T follicular helper cell (primary cell): ENCODE measurements around the gene SELENOM.
"Not testable (repeated sequence)": the region's sequence is repeated elsewhere in the genome, so short reads cannot be mapped to it uniquely, and the experiment has no call there.

ENCODE experiments used
- DNase-seq: peaks from one replicate; pipeline ENCODE4 v3.0.0-alpha.2; 2020; ENCODE audit warnings: low read depth

The SELENOM gene

GRCh38 chr22:31078389-31078788, 29.0 kb downstream of the SELENOM start:
- not testable (repeated sequence) for DNase-seq

- no peak for DNase-seq
Observed at GRCh38 chr22:31077681-31078080, 29.7 kb downstream of the SELENOM start.

DNA sequence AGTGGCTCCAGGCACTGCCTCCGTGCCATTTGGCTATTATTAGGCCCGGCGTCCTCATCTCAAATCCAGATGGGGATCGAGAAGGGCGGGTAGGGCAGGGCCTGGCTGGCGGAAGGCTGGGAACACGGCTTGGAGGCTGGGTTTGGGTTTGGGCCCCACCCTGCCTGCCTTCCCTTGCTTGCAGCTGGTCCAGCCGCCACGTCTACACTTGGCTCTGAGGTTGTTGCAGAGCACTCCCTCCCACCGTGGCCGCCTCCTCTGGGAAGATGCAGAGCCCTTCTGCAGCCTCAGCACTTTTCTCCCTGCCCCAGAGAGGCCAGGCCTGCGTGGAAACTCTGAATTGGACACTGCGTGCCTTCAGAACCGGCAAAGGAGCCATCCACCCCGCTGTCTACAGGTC, 31.4 kb downstream of the SELENOM start:
- DNase-seq, result no peak

DNA sequence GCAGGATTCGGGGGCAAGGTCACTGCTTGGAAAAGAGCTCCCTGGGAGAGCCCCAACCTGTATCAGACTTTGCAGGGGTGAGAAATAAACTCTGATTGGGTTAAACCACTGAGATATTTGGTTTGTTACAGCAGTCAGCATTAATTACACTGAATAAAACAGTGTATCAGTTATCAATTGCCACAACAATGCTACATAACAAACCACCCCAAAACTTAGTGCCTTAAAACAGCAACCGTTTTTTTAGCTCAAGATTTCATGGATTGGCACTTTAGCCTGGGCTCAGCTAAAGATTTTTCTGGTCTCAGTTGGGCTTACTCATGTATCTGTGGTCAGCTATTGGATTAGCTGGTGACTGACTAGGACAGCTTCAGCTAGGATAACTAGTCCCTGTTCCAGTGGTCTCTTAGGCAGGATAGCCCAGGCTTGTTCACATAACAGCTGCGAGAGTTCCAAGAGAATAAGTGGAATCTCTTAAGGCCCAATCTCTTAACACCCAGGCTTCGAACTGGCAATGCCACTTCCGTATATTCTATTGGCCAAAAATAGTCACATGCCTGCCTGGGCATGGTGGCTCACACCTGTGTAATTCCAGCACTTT, 33.7 kb downstream of the SELENOM start:
- DNase-seq, result not testable (repeated sequence)

GRCh38 chr22:31073125-31073524, 34.2 kb downstream of the SELENOM start:
- not testable (repeated sequence) for DNase-seq

DNA sequence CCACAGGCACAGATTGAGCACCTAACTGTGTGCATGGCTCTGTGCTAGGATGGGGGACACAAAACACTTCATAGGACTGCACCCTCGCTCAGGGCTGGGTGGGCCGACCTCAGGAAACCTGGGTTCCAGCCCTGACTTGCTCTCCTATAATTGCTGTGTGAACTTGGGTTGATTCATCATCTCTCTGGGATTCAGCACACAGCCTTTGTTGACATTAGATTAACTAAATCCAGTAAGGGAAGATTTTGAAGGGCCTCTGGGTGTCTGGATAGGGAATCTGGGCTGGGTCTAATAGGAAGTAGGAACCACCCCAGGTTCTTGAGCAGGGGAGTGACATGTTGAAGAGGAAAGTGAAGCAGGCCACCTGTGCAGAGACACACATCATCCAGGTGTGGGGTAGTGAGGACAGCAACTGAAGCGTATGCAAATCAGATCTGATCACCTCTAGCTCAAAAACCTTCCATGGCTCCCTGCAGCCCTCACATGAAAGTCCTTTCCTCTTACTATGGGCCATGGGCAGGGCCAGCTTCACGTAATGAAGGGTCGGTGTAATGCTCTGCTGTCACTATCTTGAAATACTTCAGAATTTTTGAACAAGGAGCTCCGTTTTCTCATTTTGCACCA, 37.6 kb downstream of the SELENOM start:
- DNase-seq, result not testable (repeated sequence)

DNA sequence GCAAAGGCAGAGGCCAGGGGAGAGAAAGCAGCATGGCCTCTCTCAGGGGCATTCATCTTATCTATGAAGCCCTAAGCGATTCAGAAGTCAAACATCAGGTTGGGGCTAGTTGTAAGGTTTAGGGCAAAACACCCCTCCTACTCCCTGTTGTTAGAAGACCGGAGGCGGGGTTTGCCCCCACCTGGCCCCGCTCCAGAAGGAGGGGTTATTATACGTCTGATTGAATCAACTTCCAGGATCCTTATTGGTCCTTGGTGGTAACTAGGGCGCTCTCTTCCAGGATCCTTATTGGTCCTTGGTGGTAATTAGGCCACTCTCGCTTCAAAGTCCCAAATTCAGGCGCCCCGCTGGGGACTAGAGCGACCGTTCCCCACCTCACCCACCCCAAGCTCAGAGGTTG, 38.4 kb downstream of the SELENOM start:
- no peak for DNase-seq

DNA sequence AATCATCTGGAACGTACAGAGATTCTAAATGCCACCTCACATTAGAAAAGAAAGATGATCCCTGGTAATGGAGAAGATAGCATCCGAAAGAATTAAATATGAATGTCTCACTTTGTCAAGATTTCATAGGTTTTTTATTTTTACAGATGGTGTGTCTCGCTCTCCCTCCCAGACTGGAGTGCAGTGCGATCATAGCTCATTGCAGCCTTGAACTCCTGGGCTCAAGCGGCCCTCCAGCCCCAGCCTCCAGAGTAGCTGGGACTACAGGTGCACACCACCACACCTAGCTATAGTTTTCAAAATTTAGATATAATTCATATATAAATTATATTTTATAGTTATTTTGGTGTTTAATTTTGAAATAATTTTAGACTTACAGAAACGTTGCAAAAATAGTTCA, 43.0 kb downstream of the SELENOM start:
- no peak for DNase-seq

DNA sequence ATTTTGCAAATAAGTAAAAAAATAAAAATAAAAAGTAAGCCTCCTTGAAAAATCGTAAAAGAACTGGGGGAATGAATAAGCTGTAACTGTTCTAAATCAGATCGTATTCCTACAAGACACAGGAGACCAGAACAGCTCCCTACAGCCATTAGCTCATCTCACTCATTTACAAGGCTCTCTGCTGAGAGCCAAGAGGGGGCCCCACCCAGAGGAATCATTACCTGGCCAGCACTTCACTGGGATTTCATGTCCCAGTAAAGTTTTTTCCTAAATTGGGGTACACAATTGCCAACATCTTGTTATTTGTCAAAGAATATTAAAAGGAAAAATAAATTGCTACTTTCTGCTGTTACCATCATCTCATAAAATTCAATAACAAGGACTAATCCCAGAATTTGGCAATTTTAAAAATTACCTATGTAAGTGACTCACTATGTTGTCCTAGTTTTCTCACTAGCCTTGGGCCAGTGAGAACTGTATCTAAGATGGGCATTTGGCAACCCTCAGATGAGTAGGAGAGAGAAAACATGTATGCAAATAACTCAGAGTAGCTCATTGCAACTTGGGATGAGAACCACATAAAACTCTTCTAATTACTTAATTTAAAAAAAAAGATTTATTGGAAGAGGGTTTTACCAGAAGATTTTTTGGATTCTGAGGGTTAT, 44.7 kb downstream of the SELENOM start:
- no peak for DNase-seq

- DNase-seq, result not testable (repeated sequence)
Observed at GRCh38 chr22:31059663-31060062, 47.7 kb downstream of the SELENOM start.

DNA sequence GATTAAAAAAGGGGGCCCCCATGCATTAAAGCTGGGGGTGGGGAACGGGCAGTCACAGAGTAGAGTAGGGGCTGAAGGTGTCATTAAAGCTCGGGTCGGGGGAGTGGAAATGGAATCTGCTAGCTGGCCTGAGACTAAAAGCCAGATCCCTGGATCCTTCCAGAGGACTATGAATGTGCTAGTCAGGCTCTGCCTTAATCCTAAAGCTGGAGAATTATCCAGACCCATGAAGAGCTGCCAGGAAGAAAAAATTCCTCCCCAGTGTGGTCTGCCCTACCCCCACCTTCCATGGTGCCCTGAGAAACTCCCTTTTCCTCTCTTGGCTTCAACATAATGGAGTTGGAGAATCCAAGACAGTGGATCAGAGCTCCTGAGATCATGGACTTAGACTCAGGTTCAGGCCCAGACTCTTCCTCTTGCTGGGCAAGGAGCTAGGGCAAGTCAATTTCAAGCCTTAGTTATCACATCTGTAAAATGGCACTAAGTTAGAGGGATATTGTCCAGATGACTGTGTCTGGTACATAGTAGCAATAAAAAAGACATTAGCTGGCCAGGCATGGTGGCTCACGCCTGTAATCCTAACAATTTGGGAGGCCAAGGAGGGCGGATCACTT, 50.3 kb downstream of the SELENOM start:
- no peak for DNase-seq

- no peak for DNase-seq
Observed at GRCh38 chr22:31055635-31056159, 51.7 kb downstream of the SELENOM start.

GRCh38 chr22:31055117-31055634, 52.2 kb downstream of the SELENOM start:
- DNase-seq, result no peak
